RWPE1 (cell line): ENCODE results near the gene BCL2L1.

Experiments used
- CTCF ChIA-PET: fragments of 350-600 bp; sonication (Branson Sonifier 250); formaldehyde crosslinking; extraction: SDS; loops from one replicate; lab custom pipeline; 2021; lab: Yijun Ruan, JAX
- POLR2A ChIA-PET: fragments of 400-600 bp; formaldehyde crosslinking; extraction: SDS; loops from one replicate; lab custom pipeline; 2020; ENCODE audit warnings: antibody characterized with exemption; ENCODE audit not compliant: low non-redundant PET; lab: Yijun Ruan, JAX
- DNase-seq: peaks from one replicate; pipeline ENCODE4 v3.0.0; 2012; ENCODE audit warnings: low spot score
- H3K27ac ChIP-seq: fragments of 450-650 bp; 2 replicates; pipeline ENCODE4 v1.5.1; 2017
- CTCF ChIP-seq: fragments of 450-650 bp; conservative IDR thresholded peaks from 2 replicates; pipeline ENCODE4 v1.5.1; 2017; ENCODE audit warnings: low read depth, mild to moderate bottlenecking

The BCL2L1 gene

GRCh38 chr20:31760519-31761240 lies 38.0 kb upstream of the BCL2L1 start:
- no peak overlapping the region for H3K27ac ChIP-seq
- TF ChIP-seq CTCF, result no peak
- ChIA-PET CTCF (interaction anchor here (0.7 kb wide), 1 partner anchor 76 kb away, joined by 5 read pairs; no protein-coding TSS in a partner anchor), POLR2A (interaction anchor here (0.6 to 0.7 kb wide), 2 partner anchors 16 to 107 kb away, joined by 3 to 8 read pairs; no protein-coding TSS in a partner anchor)
- DNase-seq, result no peak

GRCh38 chr20:31759836-31760518 lies 37.3 kb upstream of the BCL2L1 start:
- no peak for DNase-seq
- TF ChIP-seq CTCF, result no peak
- H3K27ac ChIP-seq, result no peak overlapping the region
- ChIA-PET POLR2A (interaction anchor here (0.6 to 0.7 kb wide), 3 partner anchors 17 to 123 kb away, joined by 3 to 8 read pairs (median 3); no protein-coding TSS in a partner anchor), CTCF (interaction anchor here (0.6 kb wide), 2 partner anchors 46 to 61 kb away, joined by 3 to 4 read pairs; no protein-coding TSS in a partner anchor)

GRCh38 chr20:31758991-31759390 lies 36.3 kb upstream of the BCL2L1 start:
- CTCF ChIA-PET, result no interaction called here
- TF ChIP-seq CTCF, result no peak
- no peak for DNase-seq
- POLR2A ChIA-PET, result no interaction called here
- H3K27ac ChIP-seq, result no peak overlapping the region

- no peak for TF ChIP-seq CTCF
- ChIA-PET CTCF (no interaction called here), POLR2A (no interaction called here)
- no peak for DNase-seq
- no peak overlapping the region for H3K27ac ChIP-seq
These were observed 35.9 kb upstream of the BCL2L1 start for GRCh38 chr20:31758521-31758920.

- CTCF ChIA-PET, result no interaction called here
- POLR2A ChIA-PET, result no interaction called here
- no peak overlapping the region for H3K27ac ChIP-seq
- no peak for DNase-seq
- TF ChIP-seq CTCF, result no peak
These were observed 34.6 kb upstream of the BCL2L1 start for GRCh38 chr20:31757254-31757653.

GRCh38 chr20:31751126-31751525 lies 28.5 kb upstream of the BCL2L1 start:
- DNase-seq, result no peak
- POLR2A ChIA-PET, result no interaction called here
- CTCF ChIA-PET, result no interaction called here

More at GRCh38 chr20:31751126-31751525, 28.5 kb upstream of the BCL2L1 start:
- H3K27ac ChIP-seq, result no peak overlapping the region
- TF ChIP-seq CTCF, result no peak
